Right lobe of liver (tissue), 6 donors: Measurements from ENCODE around the gene BRD4. TPM values are rescaled to one million over a fixed set of nuclear protein-coding genes. Genes with fewer than 3 reads are reported as not detected.

Source experiments
- ATAC-seq, 4 donors: fragments of 200-7000 bp; cut with Tn5 transposase; one replicate each; pipeline ENCODE4 v1.9.1; 2020; ENCODE audit warnings: mild to moderate bottlenecking in 4 of 4, moderate library complexity in 4 of 4
- DNase-seq, 3 donors: peaks; one replicate each; pipeline ENCODE4 v3.0.0-alpha.2; 2020
- H3K27ac ChIP-seq, 3 donors: fragments of 200-600 bp; one replicate each; pipeline ENCODE4 v1.8.0; 2022
- H3K27me3 ChIP-seq, 2 donors: fragments of 200-600 bp; one replicate each; pipeline ENCODE4 v1.8.0; 2022
- H3K36me3 ChIP-seq, 4 donors: fragments of 200-600 bp; sonication (generic) in 1 of 4; one replicate each; pipeline versions ENCODE4 v1.5.1 to v1.8.0; 2017 to 2022; ENCODE audit warnings: control low read depth in 1 of 4
- H3K4me1 ChIP-seq, 4 donors: fragments of 200-600 bp; sonication (generic) in 1 of 4; one replicate each; pipeline versions ENCODE4 v1.5.1 to v1.8.0; 2017 to 2022; ENCODE audit warnings: control low read depth in 1 of 4
- H3K4me3 ChIP-seq, 3 donors: fragments of 200-600 bp; one replicate each; pipeline ENCODE4 v1.8.0; 2022
- H3K9me3 ChIP-seq, 4 donors: fragments of 200-600 bp; sonication (generic) in 1 of 4; one replicate each; pipeline versions ENCODE4 v1.5.1 to v1.8.0; 2017 to 2022; ENCODE audit warnings: control low read depth in 1 of 4
- CTCF ChIP-seq, 4 donors: fragments of 200-600 bp in 3 of 4; fragments of 450-650 bp in 1 of 4; IDR thresholded peaks; one replicate each; pipeline versions ENCODE4 v1.5.1 to v1.8.0; 2016 to 2022; ENCODE audit warnings: antibody characterized with exemption in 4 of 4, mild to moderate bottlenecking in 2 of 4
- POLR2A ChIP-seq: fragments of 450-650 bp; IDR thresholded peaks from one replicate; pipeline ENCODE4 v1.6.1; 2017; ENCODE audit warnings: antibody characterized with exemption, mild to moderate bottlenecking
- WGBS: methylation state at CpG from one replicate; pipeline ENCODE4 v1.1.6; 2018; ENCODE audit warnings: low coverage, low lambda C conversion rate; ENCODE audit not compliant: insufficient coverage; ENCODE audit errors: missing lambda C conversion rate; 5-methylcytosine and 5-hydroxymethylcytosine counted together
- intact Hi-C, 2 donors: fragments of 100-400 bp; cut with DNase I; formaldehyde crosslinking; loops; one replicate each; pipeline versions ENCODE4 v1.11.2 to v1.14.1; 2022
- total RNA-seq, 6 experiments: library from RNA; depleted of rRNA in 2 of 6; stranded (reverse); fragments of >200 nt in 2 of 6; fragmentation: NEBNext Ultra II Directional in 3 of 6; extraction: Animal tissue kit (Norgen Biotek cat#: 25700) in 3 of 6; gene quantifications; one replicate each; pipeline versions ENCODE4 v1.1.0 to v1.2.4, GENCODE V29; 2016 to 2023
- donor health status: DM: no; HTN: yes; CAD: no.
- donor health status: DM: no; HTN: no; CAD: no.
- donor health status: DM: no; HTN: no; CAD: no.
- donor health status: DM: no; HTN: yes; CAD: no.
- donor health status: DM: no; HTN: yes; CAD: no.

BRD4 gene
- total RNA-seq, 6 experiments from 2014 or later, result 20.0 to 52.6 (median 40.6) TPM

DNA sequence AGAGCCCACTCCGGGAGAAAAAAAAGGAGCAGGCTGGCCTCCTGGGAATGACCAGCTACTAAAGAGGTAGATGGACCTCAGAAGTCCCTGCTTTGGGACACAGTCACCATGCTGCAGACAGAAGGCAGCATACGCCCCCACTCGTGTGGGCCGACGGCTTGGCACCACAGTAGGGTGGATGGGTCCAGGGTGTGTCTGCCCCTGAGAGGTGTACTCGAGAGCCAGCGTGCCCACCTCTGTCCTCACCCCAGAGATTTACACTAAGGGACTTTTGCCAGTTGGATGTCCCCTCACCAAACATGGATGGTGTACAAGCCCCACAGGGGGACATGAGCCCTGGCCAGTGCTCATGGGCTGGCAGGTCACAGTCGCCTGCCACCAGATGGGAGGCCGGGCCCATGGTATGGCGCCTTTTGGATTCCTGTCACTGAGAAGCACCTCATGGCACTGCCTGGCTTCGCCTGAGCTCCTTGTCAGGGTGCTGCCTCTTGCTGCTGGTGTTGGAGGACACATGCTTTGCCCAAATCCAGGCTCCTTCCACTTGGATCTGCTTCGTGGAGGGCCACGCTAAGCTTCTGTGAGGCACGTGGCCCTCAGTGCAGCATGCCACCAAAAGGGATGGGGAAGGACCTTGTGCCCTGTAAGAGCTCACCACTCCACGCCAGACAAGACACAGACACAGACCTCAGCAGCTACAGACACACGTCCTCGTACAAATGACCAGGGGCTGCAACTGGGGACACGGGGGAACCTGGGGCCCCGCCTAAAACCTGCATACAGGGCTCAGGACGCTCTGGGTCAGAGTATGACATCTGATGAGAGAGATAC is 86.8 kb downstream of the BRD4 start:
- no peak for ATAC-seq
- no peaks in the 10 kb centered on the region for H3K9me3 ChIP-seq
- intact Hi-C loops, result loop anchor here in 1 of 2 donors (10.0 kb wide), 1 partner anchor 309 kb away; no protein-coding TSS in a partner anchor

DNA sequence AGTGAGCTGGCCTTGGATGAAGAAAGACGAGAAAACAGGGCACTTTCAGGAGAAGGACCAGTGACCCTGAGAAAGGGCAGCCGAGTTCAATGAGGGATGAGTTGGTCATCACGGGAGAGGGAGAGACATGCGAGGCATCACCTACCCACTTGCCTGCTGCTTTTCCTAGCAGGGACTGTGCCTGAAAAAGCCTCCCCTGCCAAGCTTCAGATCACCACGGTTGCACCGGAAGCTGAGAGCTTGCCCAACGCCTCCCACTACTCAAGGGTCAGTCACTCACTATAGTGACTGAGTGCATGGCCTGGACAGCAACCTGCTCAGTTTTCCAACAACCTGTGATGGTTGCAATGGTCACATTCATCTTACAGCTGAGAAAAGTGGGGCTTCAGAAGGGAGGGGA is 87.5 kb downstream of the BRD4 start:
- TF ChIP-seq POLR2A (no peak), CTCF (IDR thresholded peaks at IDR 0.05) (no peak)
- H3K27me3 ChIP-seq, result no peaks in the 10 kb centered on the region
- H3K9me3 ChIP-seq, result no peaks in the 10 kb centered on the region
- H3K4me1 ChIP-seq, result peaks cover 0 to 27% (median 19%) of the 10 kb centered on the region in 4 donors
- no peak overlapping the region for H3K27ac ChIP-seq
- H3K4me3 ChIP-seq, result no peak overlapping the region
- ATAC-seq, result no peak
- 100% methylated on average over 2 of the region's 7 CpGs for WGBS
- DNase-seq, result no peak
- intact Hi-C loops, result loop anchor here in 1 of 2 donors (10.0 kb wide), 1 partner anchor 310 kb away; no protein-coding TSS in a partner anchor
- peaks cover 0 to 61% (median 15%) of the 10 kb centered on the region in 4 donors for H3K36me3 ChIP-seq

More for the DNA sequence above, 86.8 kb downstream of the BRD4 start:
- Histone ChIP-seq H3K27me3 (no peaks in the 10 kb centered on the region), H3K36me3 (peaks cover 0 to 54% (median 14%) of the 10 kb centered on the region in 4 donors), H3K4me3 (no peak overlapping the region), H3K4me1 (peaks cover 0 to 30% (median 19%) of the 10 kb centered on the region in 4 donors), H3K27ac (no peak overlapping the region)
- no peak for DNase-seq
- 100% methylated on average over 1 of the region's 20 CpGs for WGBS
- TF ChIP-seq CTCF (IDR thresholded peaks at IDR 0.05) (no peak), POLR2A (no peak)

DNA sequence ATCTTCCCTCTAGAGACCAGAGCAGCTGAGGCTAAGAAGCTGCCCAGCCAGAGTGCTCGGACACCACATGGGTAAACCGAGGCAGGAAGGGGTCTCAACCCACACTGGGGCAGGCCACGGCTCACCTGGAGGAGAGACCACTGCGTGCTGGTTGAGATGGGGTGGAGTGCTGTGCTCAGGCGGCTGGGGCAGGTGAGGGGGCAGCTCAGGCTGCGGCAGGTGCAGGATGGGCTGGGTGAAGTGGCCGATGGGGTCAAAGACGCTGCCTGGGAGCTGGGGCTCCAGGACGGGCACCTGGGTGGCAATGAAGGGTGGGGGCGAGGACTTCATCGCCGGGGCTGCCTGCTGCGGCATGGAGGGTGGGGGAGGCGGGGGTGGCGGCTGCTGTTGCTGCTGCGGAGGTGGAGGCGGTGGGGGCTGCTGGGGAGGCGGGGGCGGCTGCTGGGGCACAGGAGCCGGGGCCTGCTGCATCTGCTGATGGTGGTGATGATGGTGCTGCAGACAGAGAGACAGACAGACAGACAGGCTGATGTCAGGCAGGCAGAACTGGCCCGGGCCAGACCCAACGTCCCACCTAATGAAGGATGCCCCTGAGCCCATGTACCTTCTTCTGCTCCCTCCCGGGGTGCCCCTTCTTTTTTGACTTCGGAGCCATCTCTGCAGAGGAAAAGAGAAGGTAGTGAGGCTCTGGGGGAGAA is 88.1 kb downstream of the BRD4 start:
- Histone ChIP-seq H3K4me3 (no peak overlapping the region), H3K4me1 (peaks cover 0 to 23% (median 16%) of the 10 kb centered on the region in 4 donors), H3K9me3 (no peaks in the 10 kb centered on the region), H3K27me3 (no peaks in the 10 kb centered on the region), H3K36me3 (peaks cover 0 to 67% (median 16%) of the 10 kb centered on the region in 4 donors), H3K27ac (no peak overlapping the region)
- WGBS, result 94% methylated on average over 3 of the region's 24 CpGs
- DNase-seq (no peak), ATAC-seq (no peak)
- intact Hi-C loops, result loop anchor here in 1 of 2 donors (10.0 kb wide), 1 partner anchor 311 kb away; no protein-coding TSS in a partner anchor
- TF ChIP-seq POLR2A (no peak), CTCF (IDR thresholded peaks at IDR 0.05) (no peak)

GRCh38 chr19:15243236-15243957 is 88.9 kb downstream of the BRD4 start:
- Histone ChIP-seq H3K27ac (no peak overlapping the region), H3K36me3 (peaks cover 0 to 68% (median 22%) of the 10 kb centered on the region in 4 donors), H3K27me3 (no peaks in the 10 kb centered on the region), H3K9me3 (no peaks in the 10 kb centered on the region), H3K4me3 (no peak overlapping the region), H3K4me1 (peaks cover 0 to 14% (median 10%) of the 10 kb centered on the region in 4 donors)
- DNase-seq, result no peak
- TF ChIP-seq POLR2A (no peak), CTCF (IDR thresholded peaks at IDR 0.05) (no peak)
- WGBS, result 96% methylated on average over 5 of the region's 17 CpGs
- intact Hi-C loops, result loop anchor here in 1 of 2 donors (10.0 kb wide), 1 partner anchor 311 kb away; no protein-coding TSS in a partner anchor
- no peak for ATAC-seq
